HepG2 (cell line): ENCODE measurements around the gene SMYD4. TPM values are rescaled to one million over a fixed set of nuclear protein-coding genes. Genes with fewer than 3 reads are reported as not detected.

Source experiments
- GFI1 ChIP-seq: sonication (generic); formaldehyde crosslinking; IDR thresholded peaks from 2 replicates; pipeline ENCODE4 v1.5.0; 2020; ENCODE audit warnings: missing genetic modification reagents, mild to moderate bottlenecking, borderline replicate concordance
- HOMEZ ChIP-seq: IDR thresholded peaks from 2 replicates; pipeline ENCODE4 v1.6.1; 2016; ENCODE audit warnings: low read depth
- MXD1 ChIP-seq: sonication (generic); formaldehyde crosslinking; IDR thresholded peaks from 2 replicates; pipeline ENCODE4 v1.4.0; 2020; ENCODE audit warnings: mild to moderate bottlenecking, missing genetic modification reagents
- POGZ ChIP-seq: sonication (generic); formaldehyde crosslinking; IDR thresholded peaks from 2 replicates; pipeline ENCODE4 v1.4.0; 2020; ENCODE audit warnings: mild to moderate bottlenecking, missing genetic modification reagents
- SIN3B ChIP-seq: fragments of 150-350 bp; IDR thresholded peaks from 2 replicates; pipeline ENCODE4 v1.6.1; 2014; ENCODE audit warnings: low read length
- TBX3 ChIP-seq: fragments of 450-650 bp; IDR thresholded peaks from 2 replicates; pipeline ENCODE4 v1.6.1; 2017; ENCODE audit warnings: antibody characterized with exemption, mild to moderate bottlenecking, inconsistent platforms, borderline replicate concordance
- TRAFD1 ChIP-seq: sonication (generic); formaldehyde crosslinking; IDR thresholded peaks from 2 replicates; pipeline ENCODE4 v1.5.1; 2020; ENCODE audit warnings: missing genetic modification reagents, mild to moderate bottlenecking, borderline replicate concordance
- YEATS4 ChIP-seq: sonication (generic); formaldehyde crosslinking; IDR thresholded peaks from 2 replicates; pipeline ENCODE4 v1.4.0; 2020; ENCODE audit warnings: missing genetic modification reagents, borderline replicate concordance
- ZFX ChIP-seq: sonication (generic); formaldehyde crosslinking; IDR thresholded peaks from 2 replicates; pipeline ENCODE4 v1.4.0; 2020; ENCODE audit warnings: mild to moderate bottlenecking, low read depth, missing genetic modification reagents, moderate library complexity
- ZHX2 ChIP-seq, 2 experiments: sonication (generic) in 1 of 2; formaldehyde crosslinking in 1 of 2; IDR thresholded peaks; 2 replicates each; pipeline versions ENCODE4 v1.6.1 to v1.9.0; 2014 to 2022; ENCODE audit warnings: antibody characterized with exemption in 1 of 2, borderline replicate concordance in 1 of 2, inconsistent platforms in 1 of 2, low read depth in 1 of 2, missing genetic modification reagents in 1 of 2
- ZNF280B ChIP-seq: sonication (generic); formaldehyde crosslinking; IDR thresholded peaks from 2 replicates; pipeline ENCODE4 v1.5.0; 2020; ENCODE audit warnings: missing genetic modification reagents, mild to moderate bottlenecking, borderline replicate concordance
- ZNF776 ChIP-seq: sonication (generic); formaldehyde crosslinking; IDR thresholded peaks from 2 replicates; pipeline ENCODE4 v1.4.0; 2020; ENCODE audit warnings: mild to moderate bottlenecking, missing genetic modification reagents
- ZXDC ChIP-seq: sonication (generic); formaldehyde crosslinking; IDR thresholded peaks from 2 replicates; pipeline ENCODE4 v1.5.0; 2020; ENCODE audit warnings: mild to moderate bottlenecking, missing genetic modification reagents
- polyA plus RNA-seq, 8 experiments: library from polyadenylated mRNA; depleted of rRNA in 3 of 8; stranded (reverse) in 7 of 8; unstranded in 1 of 8; fragments of >200 nt; fragmentation: Illumina TruSeq in 4 of 8; extraction: Trizol in 4 of 8; gene quantifications; 2 replicates each; pipeline versions ENCODE4 v1.2.1 to v1.2.3, GENCODE V29; 2011 to 2016; ENCODE audit warnings: low read depth in 4 of 8, missing spikeins in 1 of 8, mixed read lengths in 1 of 8; ENCODE audit not compliant: insufficient read depth in 1 of 8
- total RNA-seq, 5 experiments: library from RNA; depleted of rRNA; stranded (reverse); fragments of >200 nt; fragmentation: Illumina TruSeq; extraction: Trizol; gene quantifications; 2 replicates each; pipeline ENCODE4 v1.2.3, GENCODE V29; 2016; ENCODE audit warnings: low read depth in 1 of 5

The SMYD4 gene
- total and polyA plus RNA-seq, 2 of the 13 experiments (the other 11 are each of a cell fraction or from before 2014, with no cell fraction given): 7.4 to 11.3 TPM

GRCh38 chr17:1829592-1830257, at the start of gene SMYD4, which contains the start of gene RPA1 (continued):
- no peak for TF ChIP-seq HOMEZ (CRISPR knock-in tag)
- peak; percentile 87; the same call in 1 of the 2 replicates for TF ChIP-seq ZNF776 (CRISPR knock-in tag)
- peak; percentile 34; the same call in 1 of the 2 replicates for TF ChIP-seq ZHX2 (IDR thresholded peaks at IDR 0.05; ENCODE audit: low read depth)
- no peak for TF ChIP-seq ZHX2 (CRISPR knock-in tag; IDR thresholded peaks at IDR 0.05; ENCODE audit: borderline replicate concordance)
- peak; percentile 58; the same call in 1 of the 2 replicates for TF ChIP-seq ZXDC (CRISPR knock-in tag)
- TF ChIP-seq YEATS4 (CRISPR knock-in tag): peak; percentile 79
- no peak for TF ChIP-seq TRAFD1 (CRISPR knock-in tag)
- TF ChIP-seq ZNF280B (CRISPR knock-in tag): no peak
- TF ChIP-seq MXD1: peak; percentile 71; the same call in 1 of the 2 replicates
- TF ChIP-seq ZFX: peak; percentile 76; the same call in 1 of the 2 replicates
- TF ChIP-seq SIN3B: no peak
- no peak for TF ChIP-seq GFI1 (CRISPR knock-in tag)
- TF ChIP-seq TBX3: no peak
- no peak for TF ChIP-seq POGZ (CRISPR knock-in tag)
